Neural cell (in vitro differentiated cells): ENCODE measurements around the gene MT1X. TPM values are rescaled to one million over a fixed set of nuclear protein-coding genes. Genes with fewer than 3 reads are reported as not detected.

Source experiments
- H2AFZ ChIP-seq: fragments of 200-600, 300-800 bp; sonication (generic), shearing (Covaris generic); 2 replicates; pipeline ENCODE4 v1.6.0; 2014; ENCODE audit warnings: low read depth, mild to moderate bottlenecking, antibody characterized with exemption, low read length, moderate library complexity
- H3F3A ChIP-seq: fragments of 200-600 bp; shearing (Covaris generic); 2 replicates; pipeline ENCODE4 v1.6.1; 2016; ENCODE audit warnings: mild to moderate bottlenecking, moderate library complexity, mixed read lengths, antibody characterized with exemption, low read length; ENCODE audit not compliant: insufficient read depth, poor library complexity, severe bottlenecking
- H3K27ac ChIP-seq: fragments of 200-600, 300-800 bp; sonication (generic), shearing (Covaris generic); 2 replicates; pipeline ENCODE4 v1.5.1; 2014; ENCODE audit warnings: mild to moderate bottlenecking, low read length, moderate library complexity
- H3K27me3 ChIP-seq: fragments of 300-800, 200-600 bp; sonication (generic), shearing (Covaris generic); 2 replicates; pipeline ENCODE4 v1.6.0; 2014; ENCODE audit warnings: mild to moderate bottlenecking, low read depth, low read length, moderate library complexity; ENCODE audit not compliant: insufficient read depth
- H3K36me3 ChIP-seq: fragments of 300-800, 200-600 bp; sonication (generic), shearing (Covaris generic); 2 replicates; pipeline ENCODE4 v1.5.1; 2014; ENCODE audit warnings: mild to moderate bottlenecking, antibody characterized with exemption, low read length, moderate library complexity; ENCODE audit not compliant: insufficient read depth
- H3K4me2 ChIP-seq: fragments of 300-800, 200-600 bp; sonication (generic), shearing (Covaris generic); 2 replicates; pipeline ENCODE4 v1.6.0; 2014; ENCODE audit warnings: mild to moderate bottlenecking, low read length
- H3K4me3 ChIP-seq: fragments of 300-800, 200-600 bp; sonication (generic), shearing (Covaris generic); 2 replicates; pipeline ENCODE4 v1.5.1; 2014; ENCODE audit warnings: mild to moderate bottlenecking, low read length, moderate library complexity
- H3K79me2 ChIP-seq: fragments of 200-600 bp; shearing (Covaris generic); replicated peaks from 2 replicates; pipeline ENCODE4 v1.6.0; 2014; ENCODE audit warnings: mild to moderate bottlenecking, low read length, moderate library complexity; ENCODE audit not compliant: insufficient read depth
- H3K9ac ChIP-seq: fragments of 300-800, 200-600 bp; sonication (generic), shearing (Covaris generic); 2 replicates; pipeline ENCODE4 v1.6.1; 2016; ENCODE audit warnings: mild to moderate bottlenecking, low read length, mixed read lengths
- H3K9me2 ChIP-seq: fragments of 200-600 bp; shearing (Covaris generic); 2 replicates; pipeline ENCODE4 v1.6.1; 2016; ENCODE audit warnings: mild to moderate bottlenecking, low read length, mixed read lengths; ENCODE audit not compliant: insufficient read depth
- H3K9me3 ChIP-seq: fragments of 200-600, 300-800 bp; sonication (generic), shearing (Covaris generic); 2 replicates; pipeline ENCODE4 v1.6.1; 2016; ENCODE audit warnings: mild to moderate bottlenecking, mixed run types, low read length, moderate library complexity, mixed read lengths
- H4K20me1 ChIP-seq: fragments of 200-600 bp; shearing (Covaris generic); 2 replicates; pipeline ENCODE4 v1.6.1; 2016; ENCODE audit warnings: mild to moderate bottlenecking, mixed run types; ENCODE audit not compliant: insufficient read depth
- EP300 ChIP-seq: fragments of 450-650 bp; conservative IDR thresholded peaks from 2 replicates; pipeline ENCODE4 v1.6.1; 2014; ENCODE audit warnings: antibody characterized with exemption, mild to moderate bottlenecking, moderate library complexity; ENCODE audit not compliant: poor library complexity, severe bottlenecking
- polyA plus RNA-seq: library from polyadenylated mRNA; depleted of rRNA; stranded (reverse); fragments of >200 nt; gene quantifications from 2 replicates; pipeline ENCODE4 v1.2.3, GENCODE V29; 2014

MT1X gene
- polyA plus RNA-seq, 1 donor from 2014 or later = 8.1 TPM

GRCh38 chr16:56732832-56733231 lies 50.6 kb downstream of the MT1X start:
- Histone ChIP-seq H3K4me3 (no peak overlapping the region), H3K27me3 (no peaks in the 10 kb centered on the region)

More at GRCh38 chr16:56732832-56733231, 50.6 kb downstream of the MT1X start:
- Histone ChIP-seq H3K36me3 (no peaks in the 10 kb centered on the region), H3K9me2 (no peaks in the 10 kb centered on the region), H3K27ac (no peak overlapping the region), H3F3A (no peaks in the 10 kb centered on the region), H3K9ac (no peak overlapping the region), H4K20me1 (no peaks in the 10 kb centered on the region), H3K9me3 (no peaks in the 10 kb centered on the region), H2AFZ (no peak overlapping the region), H3K79me2 (peaks cover 33% of the 10 kb centered on the region), H3K4me2 (no peak overlapping the region)
- TF ChIP-seq EP300 = no peak

Other genes with a start within 250 kb of the MT1X start
- gene NUDT21, start 231.1 kb upstream of the MT1X start, polyA plus RNA-seq = 168 and 192 TPM in 2 replicates
- 35.6 and 36.3 TPM in 2 replicates for gene OGFOD1, start 230.9 kb upstream of the MT1X start, polyA plus RNA-seq
- gene BBS2, start 162.4 kb upstream of the MT1X start, polyA plus RNA-seq = 197 and 222 TPM in 2 replicates
- gene MT4, start 117.4 kb upstream of the MT1X start, polyA plus RNA-seq = not detected in 2 replicates
- 1.9 and 8.2 TPM in 2 replicates for gene MT3, start 92.9 kb upstream of the MT1X start, polyA plus RNA-seq
- gene MT2A, start 73.9 kb upstream of the MT1X start, polyA plus RNA-seq = not detected in 2 replicates
- not detected in 2 replicates for gene MT1E, start 56.7 kb upstream of the MT1X start, polyA plus RNA-seq
- not detected in 2 replicates for gene MT1M, start 49.8 kb upstream of the MT1X start, polyA plus RNA-seq
- not detected in 2 replicates for gene MT1A, start 43.8 kb upstream of the MT1X start, polyA plus RNA-seq
- gene MT1B, start 30.6 kb upstream of the MT1X start, polyA plus RNA-seq = not detected in 2 replicates
- gene MT1F, start 24.5 kb upstream of the MT1X start, polyA plus RNA-seq = 1.8 and 1.9 TPM in 2 replicates
- not detected in 2 replicates for gene MT1G, start 14.4 kb upstream of the MT1X start, polyA plus RNA-seq
- gene MT1H, start 12.7 kb upstream of the MT1X start, polyA plus RNA-seq = not detected in 2 replicates
- gene NUP93, start 47.7 kb downstream of the MT1X start, polyA plus RNA-seq = 237 and 264 TPM in 2 replicates
- gene SLC12A3, start 182.7 kb downstream of the MT1X start, polyA plus RNA-seq = 0.09 TPM in 1 of 2 replicates, not detected in the other
- gene HERPUD1, start 249.7 kb downstream of the MT1X start, polyA plus RNA-seq = 76.0 and 98.7 TPM in 2 replicates